Upper lobe of left lung (tissue), 6 donors: Measurements from ENCODE around the gene RBBP5. TPM values are rescaled to one million over a fixed set of nuclear protein-coding genes. Genes with fewer than 3 reads are reported as not detected.
A peak's percentile ranks its signal among the peaks of the same experiment; 100 is the strongest.

Experiments used
- ATAC-seq, 2 donors: fragments of 200-7000 bp; cut with Tn5 transposase; one replicate each; pipeline ENCODE4 v1.9.1; 2022; ENCODE audit warnings: mild to moderate bottlenecking in 2 of 2, moderate library complexity in 2 of 2; ENCODE audit not compliant: low FRiP score in 2 of 2
- DNase-seq, 2 donors: peaks; one replicate each; pipeline ENCODE4 v3.0.0-alpha.2; 2019 to 2020
- H3K27ac ChIP-seq, 4 donors: fragments of 200-600 bp; sonication (generic); one replicate each; pipeline ENCODE4 v1.5.1; 2016 to 2019
- H3K27me3 ChIP-seq, 4 donors: fragments of 200-600 bp; sonication (generic); one replicate each; pipeline ENCODE4 v1.5.1; 2017 to 2019
- H3K36me3 ChIP-seq, 4 donors: fragments of 200-600 bp; sonication (generic); one replicate each; pipeline ENCODE4 v1.5.1; 2016 to 2019
- H3K4me1 ChIP-seq, 4 donors: fragments of 200-600 bp; sonication (generic); one replicate each; pipeline ENCODE4 v1.5.1; 2018 to 2019
- H3K4me3 ChIP-seq, 4 donors: fragments of 200-600 bp; sonication (generic); one replicate each; pipeline ENCODE4 v1.5.1; 2017 to 2019; ENCODE audit warnings: mild to moderate bottlenecking in 2 of 4, moderate library complexity in 1 of 4
- H3K9me3 ChIP-seq, 4 donors: fragments of 200-600 bp; sonication (generic); one replicate each; pipeline ENCODE4 v1.5.1; 2018 to 2019
- CTCF ChIP-seq, 6 experiments: fragments of 450-650 bp in 4 of 6; fragments of 200-600 bp in 2 of 6; sonication (generic) in 2 of 6; IDR thresholded peaks; one replicate each; pipeline ENCODE4 v1.5.1; 2016 to 2019; ENCODE audit warnings: antibody characterized with exemption in 6 of 6
- EP300 ChIP-seq, 4 donors: sonication (generic); formaldehyde crosslinking; IDR thresholded peaks; one replicate each; pipeline ENCODE4 v1.5.1; 2017; ENCODE audit warnings: antibody characterized with exemption in 4 of 4, control low read depth in 2 of 4
- POLR2A ChIP-seq, 4 donors: fragments of 450-650 bp; IDR thresholded peaks; one replicate each; pipeline ENCODE4 v1.5.1; 2016 to 2017; ENCODE audit warnings: antibody characterized with exemption in 4 of 4, mild to moderate bottlenecking in 2 of 4
- POLR2AphosphoS5 ChIP-seq, 2 donors: sonication (generic); formaldehyde crosslinking; IDR thresholded peaks; one replicate each; pipeline ENCODE4 v1.5.1; 2017; ENCODE audit warnings: antibody characterized with exemption in 2 of 2
- WGBS, 2 donors: methylation state at CpG; one replicate each; pipeline ENCODE4 v1.1.5; 2017 to 2018; 5-methylcytosine and 5-hydroxymethylcytosine counted together
- total RNA-seq, 6 donors: library from RNA; depleted of rRNA in 4 of 6; stranded (reverse); fragments of >200 nt in 4 of 6; gene quantifications; one replicate each; pipeline versions ENCODE4 v1.1.0 to v1.2.1, GENCODE V29; 2016 to 2021
- donor health status: DM: no; HTN: no; CAD: no; lungs with moderate emphysema.
- donor health status: DM: no; HTN: yes; CAD: no; lungs with severe emphysema.

The RBBP5 gene
- 10 to 100 TPM in 4 of 6 donors, 1 to 10 TPM in 2; 7.3 to 19.3 (median 14.1) TPM for total RNA-seq

- Histone ChIP-seq H3K36me3 (peaks cover 0 to 15% (median 2%) of the 10 kb centered on the region in 4 donors), H3K27me3 (no peaks in the 10 kb centered on the region), H3K9me3 (no peaks in the 10 kb centered on the region), H3K4me1 (peaks cover 25 to 34% (median 26%) of the 10 kb centered on the region in 4 donors), H3K4me3 (peak within 1 kb of the TSS; percentile 71 to 96 (median 82)), H3K27ac (peak within 1 kb of the TSS; percentile 92 to 98 (median 96))
- DNase-seq (peak; percentile 96 to 98), ATAC-seq (peak; percentile 99 to 100)
- TF ChIP-seq POLR2A (IDR thresholded peaks at IDR 0.05) (peak in 3 of 4 donors; percentile 45 to 83 (median 73)), POLR2AphosphoS5 (IDR thresholded peaks at IDR 0.05) (peak; percentile 63 to 81), CTCF (IDR thresholded peaks at IDR 0.05) (peak; percentile 49 to 73 (median 56)), EP300 (IDR thresholded peaks at IDR 0.05) (no peak)
- WGBS, 2 donors: 0% methylated on average over 42 to 46 of the region's 46 CpGs
Observed at GRCh38 chr1:205121660-205122488, at the start of gene RBBP5. Gene RBBP5, minus strand, starts transcription at chr1:205121978. Its CDS starts 105 bp downstream, at chr1:205121873.

GRCh38 chr1:205171369-205171768 is 49.6 kb upstream of the RBBP5 start:
- TF ChIP-seq EP300 (IDR thresholded peaks at IDR 0.05) (no peak), POLR2A (IDR thresholded peaks at IDR 0.05) (no peak)
- H3K4me3 ChIP-seq: no peak overlapping the region
- 82% methylated on average over 5 of the region's 5 CpGs for WGBS, 2 donors
- H3K36me3 ChIP-seq: peaks cover 3 to 43% (median 7%) of the 10 kb centered on the region in 4 donors
- no peak overlapping the region for H3K27ac ChIP-seq
- DNase-seq (no peak), ATAC-seq (no peak)
- no peaks in the 10 kb centered on the region for H3K27me3 ChIP-seq
- no peaks in the 10 kb centered on the region for H3K9me3 ChIP-seq
- peaks cover 7 to 13% (median 10%) of the 10 kb centered on the region in 4 donors for H3K4me1 ChIP-seq

DNA sequence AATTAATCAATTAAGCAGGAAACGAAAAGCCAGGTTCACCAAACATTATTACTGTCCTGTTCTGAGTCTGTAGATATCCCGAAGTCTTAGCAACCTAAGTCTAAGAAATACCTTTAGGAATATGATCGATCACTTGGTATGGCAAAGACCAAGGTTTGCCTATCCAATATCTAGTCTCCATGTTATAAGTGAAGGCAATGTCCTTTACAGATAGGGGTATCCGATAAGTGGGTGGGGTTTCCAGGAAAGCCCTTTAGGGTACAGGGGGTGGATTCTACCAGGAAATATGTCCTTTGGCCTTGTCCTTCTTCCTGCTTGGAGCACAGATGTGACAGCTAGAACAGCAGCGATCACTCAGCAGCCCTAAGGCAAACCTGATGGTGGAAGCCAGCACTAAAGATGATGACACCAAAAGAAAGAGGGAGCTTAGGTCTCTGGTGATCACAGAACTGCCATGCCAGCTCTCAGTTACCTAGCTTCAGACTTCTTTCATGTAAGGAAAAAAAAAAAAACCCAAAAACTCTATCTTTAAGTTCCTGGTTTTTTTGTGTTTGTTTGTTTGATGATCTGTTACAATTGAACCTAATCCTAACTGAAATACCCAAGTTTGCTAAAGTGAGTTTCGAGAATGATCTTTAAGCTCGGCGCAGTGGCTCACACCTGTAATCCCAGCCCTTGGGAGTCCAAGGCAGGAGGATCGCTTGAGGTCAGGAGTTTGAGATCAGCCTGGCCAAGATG is 48.9 kb upstream of the RBBP5 start:
- H3K36me3 ChIP-seq: peaks cover 3 to 48% (median 7%) of the 10 kb centered on the region in 4 donors
- H3K27ac ChIP-seq: no peak overlapping the region
- peaks cover 3 to 11% (median 8%) of the 10 kb centered on the region in 4 donors for H3K4me1 ChIP-seq
- H3K9me3 ChIP-seq: no peaks in the 10 kb centered on the region
- no peaks in the 10 kb centered on the region for H3K27me3 ChIP-seq
- no peak overlapping the region for H3K4me3 ChIP-seq
- DNase-seq: no peak
- ATAC-seq: no peak
- TF ChIP-seq POLR2A (IDR thresholded peaks at IDR 0.05): no peak
- no peak for TF ChIP-seq CTCF (IDR thresholded peaks at IDR 0.05)
- TF ChIP-seq POLR2AphosphoS5 (IDR thresholded peaks at IDR 0.05): no peak
- TF ChIP-seq EP300 (IDR thresholded peaks at IDR 0.05): peak in 1 of 4 donors; percentile 27
- WGBS, 2 donors: 78 to 88% methylated on average over 9 of the region's 9 CpGs

DNA sequence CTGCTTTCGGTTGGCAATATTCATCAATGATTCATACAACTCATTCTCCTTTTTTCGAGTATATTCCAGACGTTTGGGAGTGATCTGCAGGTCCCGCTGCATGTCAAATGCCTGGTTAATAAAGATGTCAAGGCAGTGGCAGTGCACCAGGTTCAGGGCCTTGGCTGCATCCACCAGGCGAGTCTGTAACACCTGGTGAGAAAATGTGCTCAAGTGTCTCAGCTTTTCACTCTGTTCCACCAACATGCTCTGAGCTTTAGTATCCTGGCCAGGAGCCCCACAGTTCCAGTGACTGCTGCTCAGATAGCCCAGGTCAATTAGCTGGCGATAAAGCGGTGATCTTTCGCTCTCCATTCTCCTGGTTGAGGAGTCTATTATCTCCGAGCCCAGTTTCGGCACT is 47.5 kb upstream of the RBBP5 start:
- ATAC-seq (no peak), DNase-seq (no peak)
- no peak for TF ChIP-seq POLR2A (IDR thresholded peaks at IDR 0.05)
- no peak for TF ChIP-seq CTCF (IDR thresholded peaks at IDR 0.05)
- TF ChIP-seq POLR2AphosphoS5 (IDR thresholded peaks at IDR 0.05): no peak
- no peak for TF ChIP-seq EP300 (IDR thresholded peaks at IDR 0.05)
- 93 to 95% methylated on average over 10 of the region's 10 CpGs for WGBS, 2 donors
- Histone ChIP-seq H3K27ac (no peak overlapping the region), H3K27me3 (no peaks in the 10 kb centered on the region), H3K9me3 (no peaks in the 10 kb centered on the region), H3K4me3 (no peak overlapping the region), H3K4me1 (no peaks in the 10 kb centered on the region), H3K36me3 (peaks cover 3 to 51% (median 7%) of the 10 kb centered on the region in 4 donors)

GRCh38 chr1:205168291-205168690 is 46.5 kb upstream of the RBBP5 start:
- WGBS, 2 donors: 87 to 89% methylated on average over 1 of the region's 1 CpG
- no peaks in the 10 kb centered on the region for H3K9me3 ChIP-seq
- H3K27ac ChIP-seq: no peak overlapping the region
- no peaks in the 10 kb centered on the region for H3K27me3 ChIP-seq
- no peak for ATAC-seq
- no peak overlapping the region for H3K4me3 ChIP-seq
- peaks cover 11 to 60% (median 13%) of the 10 kb centered on the region in 4 donors for H3K36me3 ChIP-seq
- no peaks in the 10 kb centered on the region for H3K4me1 ChIP-seq
- TF ChIP-seq CTCF (IDR thresholded peaks at IDR 0.05) (no peak), POLR2A (IDR thresholded peaks at IDR 0.05) (no peak), EP300 (IDR thresholded peaks at IDR 0.05) (no peak), POLR2AphosphoS5 (IDR thresholded peaks at IDR 0.05) (no peak)
- no peak for DNase-seq
